Effector CD4-positive, alpha-beta T cell (primary cell): ENCODE results near the gene MBLAC1.

Experiments
- DNase-seq: peaks from one replicate; pipeline ENCODE4 v3.0.0-alpha.2; 2020
- total RNA-seq: gene quantifications from one replicate; lab custom pipeline; 2026; lab: John Stamatoyannopoulos, UW

MBLAC1 gene
- total RNA-seq: 6.8 reads per million, percentile 25 among the genes with 10 or more reads in this experiment

- DNase-seq: peak; percentile 89
These were observed at the start of gene MBLAC1 for GRCh38 chr7:100126931-100127865. TSS of gene MBLAC1 (plus strand) at chr7:100126967. CDS start at chr7:100127396, 429 bp downstream.

GRCh38 chr7:100077205-100077604, 49.6 kb upstream of the MBLAC1 start:
- DNase-seq: no peak

GRCh38 chr7:100079024-100079560, 47.7 kb upstream of the MBLAC1 start:
- no peak for DNase-seq

GRCh38 chr7:100080907-100081534, 45.7 kb upstream of the MBLAC1 start:
- DNase-seq: no peak

GRCh38 chr7:100081535-100082102, 45.1 kb upstream of the MBLAC1 start, which contains the start of gene ZNF3:
TSS of gene ZNF3 (minus strand) at chr7:100081723. CDS start at chr7:100077357, 4,366 bp downstream.
- DNase-seq: peak; percentile 97

- DNase-seq: no peak
These were observed 43.8 kb upstream of the MBLAC1 start for GRCh38 chr7:100082978-100083377.

- no peak for DNase-seq
These were observed 41.3 kb upstream of the MBLAC1 start for GRCh38 chr7:100085515-100085914.

GRCh38 chr7:100087055-100087750, 39.6 kb upstream of the MBLAC1 start:
- DNase-seq: no peak

- no peak for DNase-seq
These were observed 38.6 kb upstream of the MBLAC1 start for GRCh38 chr7:100088095-100088620.

GRCh38 chr7:100088621-100089457, 37.9 kb upstream of the MBLAC1 start, which contains the start of gene COPS6:
TSS of gene COPS6 (plus strand) at chr7:100088969. CDS start at chr7:100088991, 22 bp downstream.
- DNase-seq: peak; percentile 89

GRCh38 chr7:100089458-100090196, 37.1 kb upstream of the MBLAC1 start:
- DNase-seq: no peak

GRCh38 chr7:100090527-100091410, 36.0 kb upstream of the MBLAC1 start:
- no peak for DNase-seq

GRCh38 chr7:100091411-100092181, 35.2 kb upstream of the MBLAC1 start:
- no peak for DNase-seq

- DNase-seq: no peak
These were observed 33.7 kb upstream of the MBLAC1 start for GRCh38 chr7:100093054-100093453.

GRCh38 chr7:100093498-100093897, 33.3 kb upstream of the MBLAC1 start:
- DNase-seq: no peak

- no peak for DNase-seq
These were observed 32.8 kb upstream of the MBLAC1 start for GRCh38 chr7:100093925-100094486.

GRCh38 chr7:100095289-100095688, 31.5 kb upstream of the MBLAC1 start:
- DNase-seq: no peak

- DNase-seq: no peak
These were observed 31.1 kb upstream of the MBLAC1 start for GRCh38 chr7:100095704-100096103.
